ENCODE measurements around the gene TGFBR3L. TPM values are rescaled to one million over a fixed set of nuclear protein-coding genes. Genes with fewer than 3 reads are reported as not detected.

Gene TGFBR3L
- total and polyA plus RNA-seq, 2 of the 13 experiments (the other 11 are each of a cell fraction or from before 2014, with no cell fraction given) = 0.20 to 1.0 TPM

- FAIRE-seq = no peak
These were observed 16.8 kb downstream of the TGFBR3L start for GRCh38 chr19:7931221-7932061.

GRCh38 chr19:7932276-7932929 is 17.8 kb downstream of the TGFBR3L start:
- Histone ChIP-seq H3K79me2 (ENCODE audit: insufficient read depth, low read length) (no peaks in the 10 kb centered on the region), H3K27ac (ENCODE audit: extremely low read length, insufficient read depth, low read length) (no peak overlapping the region), H3K4me1 (ENCODE audit: insufficient read depth, low read length) (no peaks in the 10 kb centered on the region), H3K36me3 (replicated peaks in 1 of 2; ENCODE audit: control insufficient read depth in 1 of 2, insufficient read depth in 2 of 2, low read length in 2 of 2) (peaks cover 37 to 66% of the 10 kb centered on the region in 2 experiments; a peak in 4 of 5 replicates), H3K27me3 (ENCODE audit: control insufficient read depth in 1 of 2, insufficient read depth in 2 of 2, low read length in 2 of 2) (no peaks in the 10 kb centered on the region), H3K4me2 (ENCODE audit: low read depth, low read length) (no peak overlapping the region), H2AFZ (ENCODE audit: low read length) (no peak overlapping the region), H3K9me3 (ENCODE audit: low read length) (no peaks in the 10 kb centered on the region), H4K20me1 (ENCODE audit: insufficient read depth, low read length) (no peaks in the 10 kb centered on the region), H3K9ac (ENCODE audit: insufficient read depth, low read depth, low read length) (no peak overlapping the region), H3K4me3 (replicated peaks in 1 of 3; ENCODE audit: insufficient read depth in 1 of 3, low read depth in 2 of 3, low read length in 3 of 3) (no peak overlapping the region)
- DNase-seq (ENCODE audit: low spot score) (no peak), FAIRE-seq (no peak), ATAC-seq (no peak)
- intact Hi-C loops (cut with micrococcal nuclease; ENCODE audit: unreplicated experiment) (no loop called here), in situ Hi-C loops (cut with HindIII; ENCODE audit: extremely low pct_ligation_motif_present, low pct_unique_long_range_greater_than_20kb) (no loop called here)
- no TSS peak for BruUV-seq (replicated peaks)
- WGBS (ENCODE audit: low lambda C conversion rate) = 96% methylated on average over 10 of the region's 32 CpGs
- ChIA-PET CTCF (ENCODE audit: low intra/inter-chr PET ratio, low total read pairs) (no interaction called here), POLR2A (interaction anchor here (4.6 to 5.2 kb wide), 2 partner anchors 11 to 13 kb away, joined by 34 to 57 read pairs; partner anchors contain the start of genes SNAPC2 and TIMM44)
- no peak for TF ChIP-seq PBX3 (CRISPR knock-in tag; IDR thresholded peaks at IDR 0.05; ENCODE audit: borderline replicate concordance)
- TF ChIP-seq KMT2B (CRISPR knock-in tag; IDR thresholded peaks at IDR 0.05) = no peak
- TF ChIP-seq BCL3 (CRISPR knock-in tag; IDR thresholded peaks at IDR 0.05) = no peak
- TF ChIP-seq CTCF (CRISPR knock-in tag; IDR thresholded peaks at IDR 0.05) = no peak
- TF ChIP-seq NPAS2 (CRISPR knock-in tag; IDR thresholded peaks at IDR 0.05; ENCODE audit: borderline replicate concordance) = no peak
- TF ChIP-seq FIP1L1 (IDR thresholded peaks at IDR 0.05; ENCODE audit: borderline replicate concordance, insufficient read depth, low read depth, low read length) = no peak
- TF ChIP-seq RELA (CRISPR knock-in tag; IDR thresholded peaks at IDR 0.05) = no peak
- TF ChIP-seq ISX (CRISPR knock-in tag; conservative IDR thresholded peaks at IDR 0.05) = no peak

More at GRCh38 chr19:7931221-7932061, 16.8 kb downstream of the TGFBR3L start:
- H3K9ac ChIP-seq (ENCODE audit: insufficient read depth, low read depth, low read length) = no peak overlapping the region
- intact Hi-C loops (cut with micrococcal nuclease; ENCODE audit: unreplicated experiment) (no loop called here), in situ Hi-C loops (cut with HindIII; ENCODE audit: extremely low pct_ligation_motif_present, low pct_unique_long_range_greater_than_20kb) (no loop called here)
- H3K27ac ChIP-seq (ENCODE audit: extremely low read length, insufficient read depth, low read length) = no peak overlapping the region
- ChIA-PET CTCF (ENCODE audit: low intra/inter-chr PET ratio, low total read pairs) (no interaction called here), POLR2A (interaction anchor here (4.6 to 5.2 kb wide), 2 partner anchors 12 kb away, joined by 34 to 57 read pairs; partner anchors contain the start of genes SNAPC2 and TIMM44)
- no peaks in the 10 kb centered on the region for H3K79me2 ChIP-seq (ENCODE audit: insufficient read depth, low read length)
- H3K4me3 ChIP-seq (replicated peaks in 1 of 3; ENCODE audit: insufficient read depth in 1 of 3, low read depth in 2 of 3, low read length in 3 of 3) = no peak overlapping the region
- no peaks in the 10 kb centered on the region for H3K4me1 ChIP-seq (ENCODE audit: insufficient read depth, low read length)
- TF ChIP-seq MXD3 (CRISPR knock-in tag; IDR thresholded peaks at IDR 0.05) (no peak), RBFOX2 (IDR thresholded peaks at IDR 0.05; ENCODE audit: low read depth, low read length) (peak; percentile 51), AGO2 (optimal IDR thresholded peaks at IDR 0.05; ENCODE audit: low read depth, low read length) (peak; percentile 17), XBP1 (CRISPR knock-in tag; IDR thresholded peaks at IDR 0.05) (no peak)
- WGBS (ENCODE audit: low lambda C conversion rate) = 95% methylated on average over 27 of the region's 36 CpGs
- no peaks in the 10 kb centered on the region for H3K27me3 ChIP-seq (ENCODE audit: control insufficient read depth in 1 of 2, insufficient read depth in 2 of 2, low read length in 2 of 2)
- no peak overlapping the region for H3K4me2 ChIP-seq (ENCODE audit: low read depth, low read length)
- DNase-seq (ENCODE audit: low spot score) = no peak
- no peak overlapping the region for H2AFZ ChIP-seq (ENCODE audit: low read length)
- no TSS peak for BruUV-seq (replicated peaks)
- no peaks in the 10 kb centered on the region for H3K9me3 ChIP-seq (ENCODE audit: low read length)
- no peaks in the 10 kb centered on the region for H4K20me1 ChIP-seq (ENCODE audit: insufficient read depth, low read length)
- no peak for ATAC-seq
- H3K36me3 ChIP-seq (replicated peaks in 1 of 2; ENCODE audit: control insufficient read depth in 1 of 2, insufficient read depth in 2 of 2, low read length in 2 of 2) = peaks cover 34 to 58% of the 10 kb centered on the region in 2 experiments; a peak in 4 of 5 replicates

Data from HepG2 (cell line).